Left renal pelvis (tissue), 4 donors: ENCODE measurements around the gene FMO1. TPM values are rescaled to one million over a fixed set of nuclear protein-coding genes. Genes with fewer than 3 reads are reported as not detected.
"Not testable (repeated sequence)": the region's sequence is repeated elsewhere in the genome, so short reads cannot be mapped to it uniquely, and the experiment has no call there.

Experiments used
- DNase-seq, 4 donors: peaks; one replicate each; pipeline ENCODE4 v3.0.0-alpha.2; 2013; ENCODE audit warnings: low read depth in 4 of 4, low spot score in 3 of 4
- polyA plus RNA-seq, 4 donors: library from polyadenylated mRNA; unstranded; fragments of 120-200 nt; gene quantifications; one replicate each; pipeline ENCODE4 v1.2.1, GENCODE V29; 2013; ENCODE audit not compliant: insufficient read length in 4 of 4

FMO1 gene
- polyA plus RNA-seq, 4 donors, result 9.7 to 183 (median 136) TPM

DNA sequence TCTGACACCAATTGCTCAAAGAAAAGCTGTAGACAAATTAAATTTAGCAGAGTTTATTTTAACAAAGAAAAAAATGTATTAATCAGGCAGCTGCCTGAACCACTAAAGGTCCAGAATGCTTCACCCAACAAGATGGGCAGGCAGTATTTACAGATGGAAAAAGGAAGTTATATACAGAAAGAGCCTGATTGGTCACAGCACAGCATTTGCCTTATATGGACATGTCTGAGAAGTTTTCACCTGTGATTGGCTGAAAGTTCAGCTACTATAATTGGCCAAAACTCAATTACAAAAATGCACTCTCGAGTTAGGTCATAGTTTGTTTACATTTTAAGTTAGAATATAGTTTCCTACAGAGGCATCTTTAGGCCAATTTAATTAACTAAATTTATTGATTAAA lies 15.1 kb upstream of the FMO1 start:
- no peak for DNase-seq

DNA sequence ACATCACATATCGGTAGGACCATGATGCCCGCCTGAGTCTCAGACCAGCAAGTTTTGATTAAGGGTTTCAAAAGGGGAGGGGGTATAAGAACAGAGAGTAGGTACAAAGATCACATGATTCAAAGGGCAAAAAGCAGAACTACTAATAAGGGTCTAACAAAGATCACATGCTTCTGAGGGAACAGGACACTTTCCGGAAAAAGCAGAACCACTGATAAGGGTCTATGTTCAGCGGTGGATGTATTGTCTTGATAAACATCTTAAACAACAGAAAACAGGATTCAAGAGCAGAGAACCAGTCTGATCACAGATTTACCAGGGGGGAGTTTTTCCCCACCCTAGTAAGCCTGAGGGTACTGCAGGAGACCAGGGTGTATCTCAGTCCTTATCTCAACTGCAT lies 12.1 kb upstream of the FMO1 start:
- DNase-seq, result not testable (repeated sequence)

DNA sequence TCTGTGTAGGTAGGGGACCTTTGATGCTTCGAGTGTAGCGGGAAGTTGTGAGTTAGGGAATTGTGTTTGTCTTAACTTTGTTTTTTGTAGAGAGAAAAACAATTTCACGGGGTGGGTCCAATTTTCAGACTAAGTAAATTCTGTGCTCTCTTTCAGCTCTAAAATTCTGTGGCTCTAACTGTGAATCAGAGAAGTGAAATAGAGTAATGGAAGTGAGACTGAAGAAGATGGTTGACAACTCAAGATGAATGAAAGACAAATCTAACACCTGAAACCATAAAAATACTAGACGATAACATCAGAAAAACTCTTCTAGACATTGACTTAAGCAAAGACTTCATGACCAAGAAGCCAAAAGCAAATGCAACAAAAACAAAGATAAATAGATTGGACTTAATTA lies 4.4 kb upstream of the FMO1 start:
- DNase-seq, result no peak

DNA sequence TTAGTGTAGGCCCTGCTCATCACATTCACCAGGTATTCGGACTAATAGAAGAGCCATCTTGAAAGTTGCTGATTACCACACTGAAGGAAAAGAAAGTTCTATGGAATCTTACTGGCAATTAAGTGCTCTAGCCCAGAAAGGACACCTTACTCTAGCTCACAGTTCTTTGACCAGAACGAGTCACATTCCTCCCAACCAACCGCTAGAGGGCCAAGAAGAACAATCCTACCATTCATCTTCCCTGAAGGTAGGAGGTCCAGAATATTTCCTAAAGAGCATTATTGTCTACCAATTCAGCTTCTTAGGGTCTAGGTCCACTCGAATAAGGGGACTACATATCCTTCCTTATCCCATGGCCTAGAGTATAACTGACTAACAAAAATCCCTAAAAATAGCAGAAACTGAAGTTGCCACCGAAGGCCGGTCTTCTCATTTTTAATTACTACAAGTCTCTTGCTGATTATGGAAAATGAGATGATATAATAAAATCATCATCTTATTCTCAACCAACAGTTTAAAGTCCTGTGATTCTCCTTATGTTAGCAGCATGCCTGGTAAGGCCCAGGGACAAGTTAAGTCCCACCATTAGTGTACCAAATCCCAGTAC lies 2.7 kb upstream of the FMO1 start:
- DNase-seq, result no peak

DNA sequence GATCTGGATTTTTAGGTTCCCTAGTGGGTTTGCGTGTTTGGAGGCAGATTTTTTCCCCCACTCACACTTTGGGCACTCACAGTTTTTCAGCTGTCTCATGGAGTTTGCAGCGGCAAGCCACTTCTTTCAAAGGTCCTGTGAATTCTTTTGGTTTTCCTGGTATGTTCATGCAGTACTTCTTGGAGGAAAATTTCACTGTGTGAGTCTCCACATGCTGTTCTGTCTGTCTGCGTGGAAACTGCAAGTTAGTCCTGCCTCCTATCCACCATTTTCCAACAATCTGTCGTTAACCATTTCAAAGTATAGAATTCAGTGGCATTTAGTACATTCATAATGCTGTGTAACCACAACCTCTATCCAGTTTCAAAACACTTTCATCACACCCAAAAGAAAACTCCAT lies 793 bp upstream of the FMO1 start:
- no peak for DNase-seq

DNA sequence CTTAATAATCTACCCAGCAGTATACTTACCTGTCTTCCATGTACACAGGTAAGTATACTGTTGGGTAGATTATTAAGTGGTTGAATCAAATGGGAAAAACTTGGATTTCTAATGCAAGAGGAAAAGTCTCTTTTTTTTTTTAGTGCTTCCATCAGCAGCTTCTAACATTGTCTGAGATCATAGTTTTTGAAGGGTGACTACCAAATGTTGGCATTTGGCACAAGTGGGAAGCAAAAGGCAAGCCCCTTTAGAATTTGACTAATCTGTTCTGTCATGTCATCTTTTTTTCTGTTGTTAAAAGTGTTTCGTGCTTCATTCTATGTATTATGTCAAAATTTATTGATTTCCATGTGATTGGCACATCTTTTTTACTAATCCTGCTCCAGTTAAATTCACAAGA lies 547 bp downstream of the FMO1 start:
- DNase-seq, result no peak

DNA sequence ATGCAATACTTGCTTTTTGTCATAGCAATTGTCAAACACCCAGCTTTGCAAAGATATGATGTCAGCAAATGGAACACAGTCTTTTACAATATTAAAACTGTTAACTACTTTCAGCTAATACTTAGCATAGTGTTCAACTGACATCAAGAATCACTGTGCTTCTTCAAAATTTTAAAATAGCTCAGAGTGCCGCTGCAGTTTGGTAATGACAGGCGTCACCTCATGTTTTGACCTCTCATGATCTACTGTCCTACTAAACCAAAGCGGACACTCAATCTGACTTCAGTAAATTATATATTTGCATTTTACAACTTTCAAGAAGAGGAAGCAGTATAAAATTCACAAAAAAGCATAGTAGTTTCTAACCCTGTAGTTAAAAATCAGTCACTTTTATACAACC lies 2.0 kb downstream of the FMO1 start:
- DNase-seq, result no peak

DNA sequence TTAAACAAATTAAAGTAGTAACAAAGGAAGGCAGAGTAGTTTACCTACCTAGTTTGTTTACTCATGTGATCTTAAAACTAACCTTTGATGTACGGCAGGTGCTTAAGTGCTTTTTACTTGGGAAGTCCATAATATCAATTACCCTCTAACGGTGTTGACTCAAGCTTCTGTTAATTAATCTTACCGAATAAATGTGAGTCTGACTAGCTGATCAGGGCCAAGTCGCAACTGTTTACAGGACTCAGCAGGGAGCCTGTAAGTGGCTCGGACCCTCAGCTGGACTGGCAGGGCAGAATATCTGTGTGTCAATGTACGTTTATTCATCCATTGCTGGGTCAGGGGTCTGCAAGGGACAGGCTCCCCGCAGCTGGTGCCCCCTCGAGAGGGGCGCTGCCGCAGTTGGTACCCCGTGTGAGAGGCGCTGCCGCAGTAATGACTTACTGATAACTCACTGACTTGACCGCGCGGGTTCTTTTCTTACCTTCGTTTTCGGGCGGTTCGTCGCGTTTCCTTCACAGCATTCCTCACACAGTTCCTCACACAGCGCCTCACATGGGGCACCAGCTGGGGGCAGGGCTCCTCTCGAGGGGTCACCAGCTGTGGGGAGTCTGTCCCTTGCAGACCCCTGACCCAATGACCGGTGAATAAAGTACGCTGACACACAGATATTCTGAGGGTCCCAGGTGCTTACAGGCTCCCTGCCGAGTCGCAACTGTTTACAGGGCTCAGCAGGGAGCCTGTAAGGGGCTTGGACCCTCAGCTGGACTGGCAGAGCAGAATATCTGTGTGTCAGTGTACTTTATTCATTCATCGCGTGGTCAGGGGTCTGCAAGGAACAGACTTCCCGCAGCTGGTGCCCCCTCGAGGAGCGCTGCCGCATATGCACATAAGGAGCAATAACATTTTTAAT lies 3.0 kb downstream of the FMO1 start:
- peak in 1 of 4 donors; percentile 19 for DNase-seq

DNA sequence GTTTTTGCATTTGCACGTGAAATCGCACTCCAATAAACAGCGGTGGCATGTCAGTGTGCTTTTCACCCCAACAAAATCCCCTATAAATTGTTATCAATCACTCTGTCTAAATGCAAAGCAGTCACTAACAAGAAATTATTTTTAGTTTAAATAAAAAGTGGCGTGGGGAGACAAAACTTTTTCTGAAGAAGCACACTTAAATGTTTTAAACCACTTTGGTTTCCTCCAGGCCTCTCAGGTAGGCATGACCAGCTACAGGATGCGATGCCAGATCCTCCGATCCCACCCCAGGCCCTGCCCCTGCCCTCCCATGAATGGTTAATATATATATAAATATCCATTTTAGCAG lies 3.6 kb downstream of the FMO1 start:
- no peak for DNase-seq

DNA sequence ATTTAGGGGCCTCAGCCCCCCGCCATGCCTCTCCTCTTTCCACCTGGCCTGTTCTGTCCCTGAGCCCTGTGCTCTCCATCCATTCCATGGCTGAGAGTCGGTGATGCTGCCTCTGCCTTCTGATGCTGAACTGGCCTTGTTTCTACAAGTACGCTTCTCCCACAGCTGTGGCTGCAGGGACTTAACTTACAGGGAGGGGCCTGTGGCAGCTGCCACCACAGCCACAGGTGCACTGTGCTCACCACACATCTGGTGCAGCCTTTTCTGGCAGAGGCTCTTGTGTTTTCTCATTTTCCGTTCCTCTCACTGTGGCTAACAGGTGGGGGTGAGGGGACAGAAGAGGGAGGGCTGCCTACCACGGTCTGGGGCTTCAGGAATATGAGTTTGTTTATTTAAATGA lies 4.2 kb downstream of the FMO1 start:
- DNase-seq, result no peak

DNA sequence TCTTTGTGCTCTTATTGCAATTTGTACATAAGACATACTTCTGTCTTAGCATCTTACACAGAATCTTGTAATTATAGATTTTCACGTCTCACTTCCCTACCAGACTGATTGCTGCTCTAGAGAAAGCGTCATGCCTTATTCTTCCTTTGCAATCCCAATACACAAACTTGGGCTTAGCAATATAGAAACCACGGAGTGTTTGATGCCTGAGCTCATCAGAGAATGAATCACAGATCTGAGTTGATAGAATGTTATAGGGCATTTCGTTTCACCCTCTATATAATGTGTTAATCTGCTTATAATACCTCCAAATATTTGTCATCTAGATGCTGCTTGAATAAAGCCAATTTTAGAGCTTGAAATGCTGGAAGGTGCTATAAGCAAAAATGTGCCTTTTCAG lies 6.6 kb downstream of the FMO1 start:
- DNase-seq, result no peak

DNA sequence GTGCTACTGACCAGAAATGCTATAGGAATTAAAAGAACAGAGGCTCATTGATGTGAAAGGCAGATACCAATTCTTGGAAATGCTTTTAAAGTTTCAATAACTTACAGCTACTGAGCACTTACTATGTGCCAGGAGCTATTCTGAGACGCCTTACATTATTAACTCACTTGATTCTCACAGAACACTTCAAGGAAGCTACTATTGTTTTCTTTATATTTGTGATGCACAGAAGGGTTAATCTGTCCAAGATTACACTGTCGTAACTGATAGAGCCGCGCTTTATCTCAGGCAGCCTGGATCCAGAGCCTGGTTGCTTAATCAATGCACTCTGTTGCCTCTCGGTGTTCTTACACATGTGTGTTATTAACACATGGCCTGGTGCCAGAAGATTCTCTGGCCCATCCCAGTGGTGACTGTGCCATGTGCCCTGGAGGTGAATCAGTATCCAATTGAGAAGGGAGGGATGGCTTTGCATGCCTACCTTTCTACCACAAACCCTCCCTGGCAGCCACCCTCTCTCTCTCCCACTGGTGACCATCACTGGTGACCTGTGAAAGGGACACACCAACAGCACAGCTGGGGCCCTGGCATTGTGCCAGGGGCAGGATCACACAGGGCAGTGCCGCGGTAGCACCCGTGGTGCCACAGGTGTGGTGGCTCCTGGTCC lies 8.8 kb downstream of the FMO1 start:
- DNase-seq, result no peak

DNA sequence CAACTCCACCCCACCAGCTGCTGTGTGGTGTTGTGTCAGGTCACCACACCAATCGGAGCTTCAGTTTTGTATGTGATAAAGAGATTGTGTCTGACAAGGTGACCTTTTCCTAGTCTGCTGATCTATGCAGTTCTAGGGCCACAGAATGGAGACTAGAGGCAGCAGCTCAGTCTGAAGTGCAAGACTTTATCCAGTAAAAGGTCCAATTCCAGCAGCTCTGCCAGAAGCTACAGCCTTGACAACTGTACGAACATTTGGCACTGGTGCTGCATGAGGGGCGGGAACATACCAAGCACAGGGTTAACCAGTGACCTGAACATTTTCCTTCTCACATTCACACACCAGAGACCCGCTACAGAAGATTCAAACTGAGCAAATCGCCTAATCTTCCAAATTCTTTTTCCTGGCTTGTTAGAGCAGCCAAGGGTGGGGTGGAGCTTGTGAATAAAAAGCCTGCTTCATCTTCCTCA lies 9.3 kb downstream of the FMO1 start:
- DNase-seq, result no peak

DNA sequence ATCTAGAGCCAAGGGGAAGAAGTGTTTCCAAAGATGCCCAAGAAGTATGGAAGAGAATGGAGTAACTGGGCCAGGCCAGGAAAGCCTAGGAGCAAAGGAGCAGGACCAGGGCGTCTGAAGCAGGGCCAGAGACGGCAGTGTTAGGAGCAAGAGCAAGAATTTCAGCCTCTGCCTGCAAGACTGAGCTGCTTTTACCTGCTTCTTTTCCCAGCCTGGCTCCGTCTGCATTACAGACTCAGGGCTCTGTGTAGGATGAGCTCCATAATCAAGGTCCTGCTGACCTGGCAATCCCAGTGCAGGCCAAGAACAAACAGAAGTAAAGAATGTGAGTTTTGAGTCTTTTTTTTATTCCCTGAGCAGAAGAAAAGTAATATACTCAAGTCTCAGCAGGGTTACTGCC lies 10.1 kb downstream of the FMO1 start:
- DNase-seq, result no peak

DNA sequence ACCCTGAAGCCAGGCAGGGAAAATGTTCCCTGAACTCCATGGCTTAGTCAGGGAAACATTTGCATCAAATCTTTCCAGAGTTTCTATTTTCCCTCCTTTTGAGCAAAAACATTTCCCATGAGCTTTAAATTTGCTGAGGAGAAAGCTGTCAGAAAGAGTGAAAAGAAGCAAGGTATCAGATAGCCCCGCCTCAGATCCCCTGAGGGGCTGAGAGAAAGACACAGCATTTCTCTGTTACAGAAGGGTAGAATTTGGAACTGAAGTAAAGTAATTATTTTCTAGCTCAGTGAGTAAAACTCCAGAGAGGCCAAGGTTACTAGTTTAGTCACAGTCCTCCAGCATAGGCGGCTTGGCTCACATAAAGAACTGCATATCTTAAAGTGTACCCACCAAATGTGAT lies 10.6 kb downstream of the FMO1 start:
- no peak for DNase-seq

DNA sequence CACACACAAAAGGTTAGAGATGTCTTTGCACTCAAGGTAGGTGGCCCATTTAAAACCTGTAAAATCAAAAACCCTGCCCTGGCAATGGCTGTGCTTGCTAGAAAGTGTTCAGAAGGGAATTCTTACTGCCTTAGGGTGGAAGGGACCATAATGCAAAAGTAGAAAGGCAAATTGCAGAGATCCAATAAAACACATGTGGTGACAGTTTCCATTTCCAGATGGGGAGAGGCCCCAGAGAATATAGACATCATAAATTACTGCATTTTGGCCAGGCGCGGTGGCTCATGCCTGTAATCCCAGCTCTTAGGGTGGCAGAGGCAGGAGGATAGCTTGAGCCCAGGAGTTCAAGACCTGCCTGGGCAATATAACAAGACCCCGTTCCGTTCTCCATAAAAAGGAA lies 13.0 kb downstream of the FMO1 start:
- no peak for DNase-seq

DNA sequence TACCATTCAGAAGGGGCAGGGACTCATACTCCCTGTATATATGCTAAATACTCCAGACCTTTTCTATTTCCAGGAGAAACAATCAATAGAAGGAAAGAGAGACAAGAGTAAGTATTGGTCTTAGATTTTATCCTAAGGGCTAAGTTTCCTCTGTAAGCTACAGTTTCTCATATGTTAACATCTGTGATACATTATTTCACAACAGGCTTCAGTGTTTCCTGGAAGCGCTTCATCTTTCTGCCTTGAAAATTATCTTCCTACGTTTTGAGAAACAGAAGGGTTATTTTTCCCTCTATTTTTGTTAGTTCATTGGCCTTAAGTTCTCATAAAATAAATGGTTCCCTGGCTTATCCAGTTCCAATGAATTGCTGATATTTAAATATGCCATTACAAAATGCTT lies 15.6 kb downstream of the FMO1 start:
- no peak for DNase-seq

DNA sequence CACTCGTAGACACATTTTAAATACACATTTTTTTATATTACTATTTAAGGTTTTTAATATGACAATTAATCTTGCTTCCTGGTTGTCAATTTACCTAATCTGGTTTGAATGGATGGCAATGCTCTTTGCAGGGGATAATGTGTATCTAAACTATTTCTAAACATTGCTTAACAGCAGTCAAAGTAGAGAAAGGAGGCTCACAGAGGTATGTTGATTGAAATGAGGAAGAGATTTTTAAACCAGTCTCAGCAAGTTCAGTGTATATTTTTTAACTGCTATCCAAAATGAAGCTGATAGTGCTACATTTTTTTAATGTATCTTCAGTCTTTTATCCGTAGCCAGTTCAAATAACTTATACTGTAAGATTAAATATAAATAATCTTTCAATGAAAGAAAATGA lies 17.4 kb downstream of the FMO1 start:
- no peak for DNase-seq

DNA sequence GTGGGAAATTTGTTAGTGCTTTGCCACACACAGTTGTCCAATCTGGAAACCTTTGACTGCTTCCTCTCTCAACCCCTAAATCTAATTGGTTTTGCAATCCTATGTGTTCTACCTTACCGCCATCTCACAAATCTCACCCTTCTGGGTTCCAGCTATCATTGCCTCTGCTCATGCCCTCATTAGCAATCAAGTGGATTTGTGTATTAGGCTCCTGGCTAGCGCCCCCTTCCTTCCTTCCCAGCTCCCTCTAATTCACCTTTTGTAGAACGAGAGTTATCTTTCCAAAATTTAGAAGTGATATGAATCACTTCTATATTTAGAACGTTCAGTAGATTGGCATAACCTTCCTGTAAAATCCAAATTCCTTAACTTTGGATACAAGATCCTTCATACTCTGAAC lies 18.6 kb downstream of the FMO1 start:
- DNase-seq, result no peak

DNA sequence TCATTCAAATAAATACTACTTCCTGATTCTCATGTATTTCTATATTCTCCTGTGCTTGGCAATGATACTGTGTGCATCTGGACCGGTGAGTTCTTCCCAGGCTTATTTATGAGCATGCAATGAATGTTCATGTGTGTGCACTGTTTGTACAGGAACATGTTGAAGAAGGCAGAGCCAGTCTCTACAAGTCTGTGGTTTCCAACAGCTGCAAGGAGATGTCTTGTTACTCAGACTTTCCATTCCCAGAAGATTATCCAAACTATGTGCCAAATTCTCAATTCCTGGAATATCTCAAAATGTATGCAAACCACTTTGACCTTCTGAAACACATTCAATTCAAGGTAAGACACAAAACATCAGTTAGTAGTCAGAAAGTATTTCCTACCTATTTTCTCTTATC lies 19.1 kb downstream of the FMO1 start:
- DNase-seq, result no peak

DNA sequence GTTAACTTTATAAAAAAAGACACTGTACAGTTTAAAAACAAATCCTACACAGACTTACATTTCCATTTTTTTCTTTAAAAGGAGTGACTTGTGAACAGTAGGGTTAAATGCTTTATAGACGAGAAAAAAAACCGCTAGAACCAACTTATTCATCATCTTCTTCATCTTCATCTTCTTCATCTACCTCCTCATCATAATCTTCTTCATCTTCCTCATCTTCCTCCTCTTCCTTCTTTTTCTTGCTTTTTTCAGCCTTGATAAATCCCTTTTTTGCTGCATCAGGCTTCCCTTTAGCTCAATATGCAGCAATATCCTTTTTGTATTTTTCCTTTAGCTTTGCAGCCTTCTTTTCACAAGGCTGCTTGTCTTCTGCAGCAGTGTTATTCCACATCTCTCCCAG lies 22.5 kb downstream of the FMO1 start:
- DNase-seq, result no peak

DNA sequence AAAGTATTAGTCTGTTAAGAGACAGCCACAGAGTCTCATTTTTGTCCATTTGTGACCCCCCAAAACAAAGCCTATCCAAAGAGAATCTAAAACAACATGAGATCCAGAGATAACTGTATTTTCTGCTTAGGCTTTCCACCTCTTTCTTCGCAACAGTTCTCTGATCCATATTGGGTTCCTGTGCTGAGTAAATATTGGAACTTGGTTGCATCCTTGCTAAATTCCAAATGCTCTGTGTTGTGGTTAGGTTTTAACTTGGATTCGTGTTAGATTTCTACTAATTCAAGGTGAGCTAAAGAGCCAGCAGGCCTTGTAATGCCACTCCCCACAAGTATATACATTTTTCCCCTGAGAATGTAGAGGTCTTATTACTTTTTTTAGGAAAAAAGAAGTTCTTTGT lies 29.2 kb downstream of the FMO1 start:
- no peak for DNase-seq
